GM19467 (cell line): ENCODE data around the gene LDLRAD3.

Source experiments
- ATAC-seq: cut with Tn5 transposase; IDR thresholded peaks from one replicate; pipeline ENCODE4 v1.9.1; 2021; ENCODE audit warnings: mild to moderate bottlenecking, moderate library complexity; ENCODE audit not compliant: unreplicated experiment

The LDLRAD3 gene

GRCh38 chr11:36227044-36227443, 283.2 kb downstream of the LDLRAD3 start:
- ATAC-seq = no peak

- no peak for ATAC-seq
Measured at GRCh38 chr11:36228689-36229088, 284.8 kb downstream of the LDLRAD3 start.

GRCh38 chr11:36229091-36229705, 285.3 kb downstream of the LDLRAD3 start:
- no peak for ATAC-seq

- ATAC-seq = no peak
Measured at GRCh38 chr11:36230779-36231699, 287.2 kb downstream of the LDLRAD3 start.

- no peak for ATAC-seq
Measured at GRCh38 chr11:36233204-36233603, 289.3 kb downstream of the LDLRAD3 start.

GRCh38 chr11:36234825-36235224, 291.0 kb downstream of the LDLRAD3 start:
- no peak for ATAC-seq

- ATAC-seq = no peak
Measured at GRCh38 chr11:36235750-36236149, 291.9 kb downstream of the LDLRAD3 start.

GRCh38 chr11:36237391-36237790, 293.5 kb downstream of the LDLRAD3 start:
- no peak for ATAC-seq

- ATAC-seq = no peak
Measured at GRCh38 chr11:36238036-36238631, 294.3 kb downstream of the LDLRAD3 start.

GRCh38 chr11:36238881-36239280, 295.0 kb downstream of the LDLRAD3 start:
- ATAC-seq = no peak

- ATAC-seq = no peak
Measured at GRCh38 chr11:36239636-36240035, 295.8 kb downstream of the LDLRAD3 start.

GRCh38 chr11:36240173-36240572, 296.3 kb downstream of the LDLRAD3 start:
- no peak for ATAC-seq

GRCh38 chr11:36240801-36241200, 296.9 kb downstream of the LDLRAD3 start:
- no peak for ATAC-seq

- no peak for ATAC-seq
Measured at GRCh38 chr11:36241497-36241896, 297.6 kb downstream of the LDLRAD3 start.

GRCh38 chr11:36243641-36244040, 299.8 kb downstream of the LDLRAD3 start:
- ATAC-seq = no peak

GRCh38 chr11:36247493-36247892, 303.6 kb downstream of the LDLRAD3 start:
- no peak for ATAC-seq

- ATAC-seq = no peak
Measured at GRCh38 chr11:36248436-36248835, 304.6 kb downstream of the LDLRAD3 start.

- ATAC-seq = no peak
Measured at GRCh38 chr11:36249246-36249645, 305.4 kb downstream of the LDLRAD3 start.

GRCh38 chr11:36251823-36252222, 308.0 kb downstream of the LDLRAD3 start:
- ATAC-seq = no peak

GRCh38 chr11:36253238-36253637, 309.4 kb downstream of the LDLRAD3 start:
- ATAC-seq = no peak

GRCh38 chr11:36254713-36255112, 310.9 kb downstream of the LDLRAD3 start:
- ATAC-seq = no peak

GRCh38 chr11:36257351-36257750, 313.5 kb downstream of the LDLRAD3 start:
- no peak for ATAC-seq
